Endothelial cell (in vitro differentiated cells): Measurements from ENCODE around the gene COQ7. TPM values are rescaled to one million over a fixed set of nuclear protein-coding genes. Genes with fewer than 3 reads are reported as not detected.

ENCODE experiments used
- DNase-seq: peaks from one replicate; pipeline ENCODE4 v3.0.0; 2021; ENCODE audit warnings: low spot score
- H3K27ac Mint-ChIP-seq: one replicate; pipeline ENCODE4 v1.8.0; 2021; ENCODE audit warnings: mixed read lengths, inconsistent platforms; ENCODE audit not compliant: unreplicated experiment
- H3K27me3 Mint-ChIP-seq: one replicate; pipeline ENCODE4 v1.8.0; 2021; ENCODE audit warnings: mild to moderate bottlenecking, moderate library complexity, mixed read lengths, inconsistent platforms; ENCODE audit not compliant: unreplicated experiment
- H3K36me3 Mint-ChIP-seq: one replicate; pipeline ENCODE4 v1.8.0; 2021; ENCODE audit warnings: mild to moderate bottlenecking, low read depth, mixed read lengths, inconsistent platforms; ENCODE audit not compliant: unreplicated experiment
- H3K4me1 Mint-ChIP-seq: one replicate; pipeline ENCODE4 v1.8.0; 2021; ENCODE audit warnings: mild to moderate bottlenecking, mixed read lengths, inconsistent platforms; ENCODE audit not compliant: unreplicated experiment
- H3K4me3 Mint-ChIP-seq: one replicate; pipeline ENCODE4 v1.8.0; 2021; ENCODE audit warnings: mild to moderate bottlenecking, mixed read lengths, inconsistent platforms; ENCODE audit not compliant: unreplicated experiment
- H3K9me3 Mint-ChIP-seq: one replicate; pipeline ENCODE4 v1.8.0; 2021; ENCODE audit warnings: mixed read lengths, inconsistent platforms; ENCODE audit not compliant: unreplicated experiment
- CTCF ChIP-seq: fragments of 200-600 bp; sonication (generic); IDR thresholded peaks from one replicate; pipeline ENCODE4 v1.5.0; 2021; ENCODE audit warnings: antibody characterized with exemption; ENCODE audit not compliant: unreplicated experiment
- total RNA-seq: library from RNA; stranded (reverse); fragmentation: NEBNext Ultra II Directional; extraction: Animal tissue kit (Norgen Biotek cat#: 25700); gene quantifications from one replicate; pipeline ENCODE4 v1.2.1, GENCODE V29; 2021; ENCODE audit not compliant: unreplicated experiment

Gene COQ7
- total RNA-seq, 1 donor from 2014 or later: 15.3 TPM

GRCh38 chr16:19115148-19116021 lies 48.0 kb downstream of the COQ7 start:
- H3K9me3 Mint-ChIP-seq: no peaks in the 10 kb centered on the region
- peak overlapping the region; percentile 78 for H3K4me3 Mint-ChIP-seq
- TF ChIP-seq CTCF: peak; percentile 24
- peak overlapping the region; percentile 36 for H3K27ac Mint-ChIP-seq
- no peak for DNase-seq
- peaks cover 8% of the 10 kb centered on the region for H3K36me3 Mint-ChIP-seq
- peaks cover 10% of the 10 kb centered on the region for H3K27me3 Mint-ChIP-seq
- peaks cover 39% of the 10 kb centered on the region for H3K4me1 Mint-ChIP-seq

GRCh38 chr16:19116711-19117449 lies 49.5 kb downstream of the COQ7 start:
- H3K27ac Mint-ChIP-seq: peak overlapping the region; percentile 36
- peaks cover 39% of the 10 kb centered on the region for H3K4me1 Mint-ChIP-seq
- H3K9me3 Mint-ChIP-seq: no peaks in the 10 kb centered on the region
- no peak for DNase-seq
- peaks cover 20% of the 10 kb centered on the region for H3K36me3 Mint-ChIP-seq
- peaks cover 8% of the 10 kb centered on the region for H3K27me3 Mint-ChIP-seq
- peak overlapping the region; percentile 45 for H3K4me3 Mint-ChIP-seq
- TF ChIP-seq CTCF: no peak

GRCh38 chr16:19118938-19119431 lies 51.6 kb downstream of the COQ7 start:
- TF ChIP-seq CTCF: no peak
- peak overlapping the region; percentile 21 for H3K4me3 Mint-ChIP-seq
- H3K9me3 Mint-ChIP-seq: no peaks in the 10 kb centered on the region
- no peak overlapping the region for H3K27ac Mint-ChIP-seq
- H3K27me3 Mint-ChIP-seq: peaks cover 3% of the 10 kb centered on the region
- peaks cover 25% of the 10 kb centered on the region for H3K36me3 Mint-ChIP-seq
- no peak for DNase-seq
- peaks cover 33% of the 10 kb centered on the region for H3K4me1 Mint-ChIP-seq

GRCh38 chr16:19119564-19119963 lies 52.1 kb downstream of the COQ7 start:
- TF ChIP-seq CTCF: no peak
- no peak overlapping the region for H3K4me3 Mint-ChIP-seq

More at GRCh38 chr16:19119564-19119963, 52.1 kb downstream of the COQ7 start:
- H3K9me3 Mint-ChIP-seq: no peaks in the 10 kb centered on the region
- DNase-seq: no peak
- H3K27me3 Mint-ChIP-seq: peaks cover 1% of the 10 kb centered on the region
- peaks cover 33% of the 10 kb centered on the region for H3K4me1 Mint-ChIP-seq
- peaks cover 25% of the 10 kb centered on the region for H3K36me3 Mint-ChIP-seq
- no peak overlapping the region for H3K27ac Mint-ChIP-seq
